AG04449 (cell line): ENCODE results near the gene FER1L5.
A peak's percentile ranks its signal among the peaks of the same experiment; 100 is the strongest.

Experiments used
- CTCF ChIA-PET: fragments of 350-600 bp; formaldehyde crosslinking; extraction: SDS; loops from one replicate; lab custom pipeline; 2021; ENCODE audit warnings: antibody characterized with exemption; lab: Yijun Ruan, JAX
- POLR2A ChIA-PET: fragments of 400-600, 350-600 bp; formaldehyde crosslinking; extraction: SDS; loops from one replicate; lab custom pipeline; 2020; ENCODE audit warnings: antibody characterized with exemption, inconsistent platforms; lab: Yijun Ruan, JAX
- DNase-seq: peaks from one replicate; pipeline ENCODE4 v3.0.0-alpha.2; 2010; ENCODE audit warnings: low read depth, low spot score
- H3K4me3 ChIP-seq: 2 replicates; pipeline ENCODE4 v1.5.1; 2011; ENCODE audit warnings: low read depth, mild to moderate bottlenecking, control low read depth, low read length
- CTCF ChIP-seq: IDR thresholded peaks from one replicate; pipeline ENCODE4 v1.5.1; 2011; ENCODE audit warnings: mild to moderate bottlenecking, moderate library complexity, low read length, control low read depth, inconsistent platforms; ENCODE audit not compliant: insufficient read depth; ENCODE audit errors: missing control alignments

Gene FER1L5

GRCh38 chr2:96642564-96643360 lies at the start of gene FER1L5:
Gene FER1L5 (plus strand): TSS chr2:96642764. CDS start chr2:96642837, 73 bp downstream.
- ChIA-PET POLR2A (no interaction called here), CTCF (interaction anchor here (1.1 to 1.2 kb wide), 2 partner anchors 60 to 160 kb away, joined by 3 to 4 read pairs; no protein-coding TSS in a partner anchor)
- TF ChIP-seq CTCF, result no peak
- peak within 1 kb of the TSS; percentile 56 for H3K4me3 ChIP-seq
- no peak for DNase-seq

GRCh38 chr2:96594282-96594681 lies 48.3 kb upstream of the FER1L5 start:
- no peak for DNase-seq
- CTCF ChIA-PET, result interaction anchor here (1.1 to 1.8 kb wide), 4 partner anchors 12 to 187 kb away, joined by 3 to 8 read pairs (median 5); no protein-coding TSS in a partner anchor
- no peak for TF ChIP-seq CTCF
- no peak overlapping the region for H3K4me3 ChIP-seq
- POLR2A ChIA-PET, result no interaction called here

GRCh38 chr2:96594691-96595152 lies 47.8 kb upstream of the FER1L5 start:
- DNase-seq, result no peak
- ChIA-PET CTCF (interaction anchor here (0.7 to 1.8 kb wide), 4 partner anchors 12 to 40 kb away, joined by 3 to 8 read pairs (median 5); no protein-coding TSS in a partner anchor), POLR2A (no interaction called here)
- TF ChIP-seq CTCF, result no peak
- H3K4me3 ChIP-seq, result no peak overlapping the region

GRCh38 chr2:96596596-96596995 lies 46.0 kb upstream of the FER1L5 start:
- CTCF ChIA-PET, result interaction anchor here (1.5 kb wide), 1 partner anchor 15 kb away, joined by 3 read pairs; no protein-coding TSS in a partner anchor
- POLR2A ChIA-PET, result no interaction called here
- no peak overlapping the region for H3K4me3 ChIP-seq
- no peak for TF ChIP-seq CTCF
- no peak for DNase-seq

GRCh38 chr2:96599941-96600340 lies 42.6 kb upstream of the FER1L5 start:
- no peak for TF ChIP-seq CTCF
- ChIA-PET POLR2A (no interaction called here), CTCF (interaction anchor here (1.2 kb wide), 1 partner anchor 12 kb away, joined by 3 read pairs; no protein-coding TSS in a partner anchor)

More at GRCh38 chr2:96599941-96600340, 42.6 kb upstream of the FER1L5 start:
- no peak overlapping the region for H3K4me3 ChIP-seq
- DNase-seq, result no peak
